HG03196 (cell line): Measurements from ENCODE around the gene ECE1.

Experiments
- ATAC-seq: cut with Tn5 transposase; IDR thresholded peaks from one replicate; pipeline ENCODE4 v1.9.1; 2021; ENCODE audit not compliant: unreplicated experiment

Gene ECE1

DNA sequence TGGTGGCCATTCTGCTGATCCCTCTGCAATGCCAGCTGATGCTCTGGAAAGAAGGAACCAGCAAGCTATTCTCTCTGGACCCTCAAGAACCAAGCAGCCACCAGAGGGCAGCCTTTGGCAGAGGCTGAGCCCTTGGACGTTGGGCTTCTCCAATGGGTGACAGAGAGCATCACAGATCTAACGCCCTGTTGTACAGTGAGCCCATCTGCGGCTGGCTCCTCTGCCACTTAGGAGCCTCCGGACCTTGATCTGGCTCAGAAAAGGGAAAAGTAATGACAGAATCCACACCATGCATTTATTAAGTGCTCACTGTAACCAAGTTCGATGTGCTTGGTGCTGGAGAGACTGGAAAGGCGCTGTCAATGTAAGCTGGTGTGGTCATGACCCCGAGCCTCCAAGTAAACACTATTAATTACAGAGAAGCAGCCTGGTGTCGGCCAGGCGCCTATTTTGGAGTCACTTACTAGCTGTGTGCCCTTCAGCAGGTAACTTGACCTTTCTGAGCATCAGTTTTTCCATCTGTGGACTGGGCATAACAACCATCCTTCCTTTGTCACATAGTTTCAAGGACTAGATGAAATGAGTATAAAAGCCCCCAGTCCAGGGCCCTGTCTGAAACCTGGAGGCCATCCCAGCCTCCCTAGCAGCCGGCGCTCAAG is 34.9 kb downstream of the ECE1 start:
- no peak for ATAC-seq

DNA sequence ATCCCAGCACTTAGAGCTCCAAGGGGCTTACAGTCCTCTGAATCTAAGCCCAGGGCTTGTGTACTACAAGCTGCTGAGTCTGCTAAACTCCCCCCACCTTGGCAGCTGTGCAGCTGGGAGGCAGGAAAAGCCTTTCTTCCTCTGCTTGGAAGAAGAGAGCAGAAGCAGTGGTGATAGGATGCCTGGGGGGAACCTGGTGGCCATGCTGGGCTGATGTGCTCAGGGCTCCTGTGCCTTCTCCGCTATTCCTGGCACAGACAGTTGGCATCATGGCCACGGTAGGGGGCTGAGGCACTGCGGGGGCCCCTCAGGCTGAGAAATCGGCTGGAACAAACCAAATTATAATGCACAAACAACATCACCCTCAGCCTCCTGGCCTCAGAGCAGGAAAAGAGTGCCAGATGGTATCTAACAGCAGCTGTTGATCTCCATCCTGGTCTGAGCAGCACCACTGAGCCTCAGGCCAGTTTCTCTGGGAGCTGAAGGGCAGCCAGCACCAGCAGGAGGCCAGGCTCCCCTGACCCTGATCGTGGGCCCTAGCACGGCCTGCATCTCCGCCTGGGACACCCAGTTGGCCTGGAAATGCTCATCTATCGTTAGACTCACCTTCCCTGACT is 35.8 kb downstream of the ECE1 start:
- no peak for ATAC-seq

DNA sequence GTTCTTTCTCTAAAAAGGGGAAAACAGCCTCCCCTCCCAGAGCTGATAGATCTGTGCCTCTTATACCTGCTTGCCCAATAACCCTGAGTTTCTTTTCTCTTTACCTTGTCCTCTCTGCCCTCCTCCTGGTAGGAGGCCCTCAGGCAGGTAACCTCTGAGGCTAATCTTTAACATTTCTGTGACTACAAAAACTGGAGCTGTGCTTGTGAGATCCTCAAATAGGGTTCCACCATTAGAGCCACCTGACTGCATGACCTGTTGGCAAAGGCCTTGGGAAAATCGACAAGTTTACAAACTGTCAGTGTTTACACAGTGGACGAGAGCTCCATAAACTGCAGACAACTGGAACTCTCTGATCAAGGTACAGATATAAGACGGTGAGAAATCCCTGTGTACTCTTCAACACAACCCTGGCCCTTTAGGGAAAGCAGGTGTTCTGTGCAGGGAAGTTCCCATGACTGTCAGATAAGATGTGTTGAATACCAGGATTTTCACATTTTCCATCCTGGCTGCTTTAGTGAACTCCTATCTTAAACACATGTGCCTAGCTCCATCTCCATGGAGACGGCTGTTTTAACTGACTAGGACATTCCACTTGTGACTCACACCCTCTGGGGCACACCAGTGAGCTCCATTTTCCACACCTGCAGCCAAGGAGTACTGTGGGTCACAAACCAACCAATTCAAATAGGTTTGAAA is 38.3 kb downstream of the ECE1 start:
- ATAC-seq, result no peak

DNA sequence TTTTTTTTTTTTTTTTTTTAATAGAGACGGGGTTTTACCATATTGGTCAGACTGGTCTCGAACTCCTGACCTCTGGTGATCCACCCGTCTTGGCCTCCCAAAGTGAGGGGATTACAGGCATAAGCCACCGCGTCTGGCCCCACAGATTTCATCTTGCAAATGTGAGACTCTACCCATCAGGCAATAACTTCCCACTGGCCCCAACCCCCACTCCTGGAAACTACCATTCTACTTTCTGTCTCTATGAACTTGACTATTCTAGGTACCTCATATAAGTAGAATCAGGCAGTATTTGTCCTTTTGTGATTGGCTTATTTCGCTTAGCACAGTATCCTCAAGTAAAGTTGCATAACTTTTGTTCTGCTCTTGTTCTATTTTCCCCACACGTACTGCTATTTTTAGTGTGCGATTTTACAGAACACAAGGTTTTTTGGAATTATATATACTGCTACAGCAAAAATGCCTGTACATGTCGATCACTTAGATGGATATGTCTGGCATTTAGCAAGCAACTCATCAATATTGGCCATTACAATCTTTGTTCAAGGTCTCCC is 40.2 kb downstream of the ECE1 start:
- ATAC-seq, result no peak

DNA sequence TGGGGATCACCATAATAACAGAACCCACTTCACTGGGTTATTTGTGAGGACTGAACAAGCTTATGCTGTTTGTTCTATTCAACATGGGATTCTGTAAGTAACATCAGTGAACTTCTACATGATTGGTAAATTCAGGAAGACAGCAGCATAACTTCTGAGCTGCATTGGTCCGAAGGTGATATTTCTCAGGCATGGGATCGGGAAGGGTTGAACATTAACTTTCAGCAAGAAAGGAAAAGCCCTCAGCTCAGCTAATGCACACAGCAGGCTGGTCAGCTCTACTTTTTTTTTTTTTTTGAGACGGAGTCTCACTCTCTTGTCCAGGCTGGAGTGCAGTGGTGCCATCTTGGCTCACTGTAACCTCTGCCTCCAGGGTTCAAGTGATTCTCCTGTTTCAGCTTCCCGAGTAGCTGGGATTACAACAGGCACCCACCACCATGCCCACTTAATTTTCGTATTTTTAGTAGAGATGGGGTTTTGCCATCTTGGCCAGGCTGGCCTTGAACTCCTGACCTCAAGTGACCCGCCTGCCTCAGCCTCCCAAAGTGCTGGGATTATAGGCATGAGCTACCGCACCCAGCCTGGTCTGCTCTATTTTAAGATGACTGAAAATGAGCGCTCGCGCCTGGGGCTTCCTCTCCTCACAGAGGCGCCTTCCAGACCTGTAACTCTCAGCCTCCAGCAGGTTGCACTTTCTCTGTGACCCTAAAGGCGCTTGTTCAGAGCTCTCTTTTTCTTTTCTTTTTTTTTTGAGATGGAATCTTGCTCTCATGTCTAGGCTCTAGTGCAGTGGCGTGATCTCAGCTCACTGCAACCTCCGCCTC is 42.2 kb downstream of the ECE1 start:
- no peak for ATAC-seq

DNA sequence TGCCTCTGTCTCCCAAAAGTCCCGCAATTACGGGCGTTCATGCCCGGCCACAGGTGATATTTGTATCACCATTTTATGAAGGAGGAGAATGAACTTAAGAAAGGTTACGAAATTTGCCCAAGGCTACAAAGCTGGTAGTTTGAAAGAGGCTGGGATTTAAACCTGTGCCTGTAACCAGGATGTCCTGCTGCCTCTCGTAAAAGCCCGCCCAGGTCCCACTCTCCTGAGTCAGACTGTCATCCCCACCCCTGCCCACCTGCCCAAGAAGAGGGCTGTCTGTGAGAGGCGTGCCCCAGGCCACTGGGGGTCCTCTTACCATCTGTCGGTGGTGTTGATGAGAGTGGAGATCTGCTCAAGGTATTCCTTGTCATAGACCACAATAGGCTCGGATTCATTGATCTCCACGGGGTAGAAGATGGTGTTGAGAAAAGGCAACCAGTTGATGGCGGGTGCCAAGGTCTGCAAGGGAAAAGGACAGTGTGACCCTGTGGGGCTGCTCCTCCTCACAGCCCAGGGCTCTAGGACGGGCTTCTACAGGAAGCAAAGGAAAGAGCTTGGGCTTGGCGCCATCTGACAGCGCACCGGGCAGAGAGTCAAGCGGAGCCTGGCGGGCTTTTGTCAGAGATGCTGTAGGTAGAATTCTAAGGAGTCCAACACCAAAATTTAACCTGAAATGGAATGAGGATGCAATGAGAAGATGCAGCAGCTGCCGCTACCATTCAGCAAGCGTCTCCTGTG is 43.2 kb downstream of the ECE1 start:
- ATAC-seq, result no peak

DNA sequence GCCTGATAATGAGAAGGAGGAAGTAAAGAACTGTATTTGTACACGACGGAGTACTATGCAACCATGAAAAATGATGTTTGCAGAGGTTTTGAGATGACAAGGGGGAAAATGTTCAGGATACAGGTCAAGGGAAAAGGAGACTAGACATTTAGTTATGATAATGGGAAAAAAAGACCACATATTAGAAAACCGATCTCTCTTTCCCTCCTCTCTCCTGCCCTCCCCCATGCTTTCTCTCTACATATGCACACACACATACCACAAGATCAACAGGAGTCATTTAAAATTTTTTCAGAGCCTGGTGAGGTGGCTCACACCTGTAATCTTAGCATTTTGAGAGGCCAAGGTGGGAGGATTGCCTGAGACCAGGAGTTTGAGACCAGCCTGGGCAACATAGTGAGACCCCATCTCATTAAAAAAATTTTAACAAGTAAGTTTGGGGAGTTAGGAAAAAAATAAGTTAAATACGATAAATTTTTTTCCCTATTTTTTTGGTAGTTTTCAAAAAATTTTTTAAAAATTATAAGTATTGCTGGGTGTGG is 44.5 kb downstream of the ECE1 start:
- ATAC-seq, result no peak

DNA sequence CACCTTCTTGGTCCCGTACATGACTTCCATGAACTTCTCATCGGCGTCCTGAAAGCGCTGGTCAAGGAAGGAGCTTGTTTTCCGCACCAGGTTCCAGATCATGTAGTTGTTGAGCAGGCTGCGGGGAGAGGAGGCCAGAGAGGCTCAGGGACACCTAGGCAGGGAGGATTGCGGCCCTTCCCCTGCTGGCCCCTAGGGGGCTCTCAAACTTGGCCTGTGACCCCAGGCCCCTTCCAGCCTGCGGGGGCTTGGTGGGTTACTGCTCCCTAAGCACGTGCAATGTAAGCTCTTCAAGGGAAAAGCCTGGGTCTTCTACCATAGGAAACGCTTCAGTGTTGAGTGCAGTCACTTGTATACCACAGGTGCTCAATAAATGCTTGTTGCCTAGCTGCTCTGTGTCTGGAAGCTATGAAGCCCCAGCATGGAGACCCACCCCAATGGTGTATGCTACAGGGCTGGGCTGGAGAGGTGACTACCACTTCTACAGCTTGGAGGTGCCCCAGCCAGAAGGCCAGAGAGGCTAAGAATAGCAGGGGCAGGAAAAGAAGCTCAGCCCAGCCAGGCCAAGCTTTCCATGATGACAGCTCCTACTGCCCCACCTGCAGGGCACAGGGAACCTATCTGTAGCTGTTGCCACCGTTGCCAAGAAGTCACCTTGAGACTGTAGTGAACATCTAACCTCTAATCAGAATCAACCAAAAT is 45.1 kb downstream of the ECE1 start:
- no peak for ATAC-seq

DNA sequence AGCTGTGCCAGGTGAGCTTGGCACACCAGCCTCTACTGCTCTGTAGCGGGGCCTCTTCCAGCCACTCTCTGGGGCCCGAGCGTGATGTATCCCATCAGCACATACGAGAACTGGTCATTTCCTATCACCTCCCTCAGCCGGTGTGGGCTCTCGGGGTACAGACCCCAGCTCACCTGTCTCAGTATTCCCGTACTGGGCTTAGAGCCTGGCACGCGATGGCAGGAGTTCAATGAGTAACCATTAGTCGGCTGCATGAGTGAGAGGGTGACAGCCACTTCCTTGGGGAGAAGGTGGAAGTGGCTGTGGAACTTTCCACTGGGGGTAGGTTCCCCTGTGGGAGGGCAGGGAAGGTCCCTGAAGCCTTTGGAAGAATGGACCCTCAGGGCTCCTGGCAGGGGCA is 46.1 kb downstream of the ECE1 start:
- no peak for ATAC-seq

DNA sequence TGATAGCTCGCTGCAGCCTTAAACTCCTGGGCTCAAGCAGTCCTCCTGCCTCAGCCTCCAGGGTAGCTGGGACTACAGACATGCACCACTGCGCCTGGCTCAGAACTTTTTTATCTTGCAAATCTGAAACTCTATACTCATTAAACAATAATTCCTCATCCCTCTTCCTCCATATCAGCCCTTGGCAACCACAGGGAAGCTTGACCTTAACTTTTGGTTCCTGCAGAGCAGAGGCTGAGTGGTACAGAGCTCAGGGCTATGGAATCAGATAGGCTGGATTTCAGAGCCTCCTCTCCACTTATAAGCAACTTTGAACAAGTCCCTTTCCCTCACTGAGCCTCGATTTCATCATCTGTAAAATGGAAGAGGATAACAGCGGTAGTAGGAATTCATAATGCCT is 47.4 kb downstream of the ECE1 start:
- ATAC-seq, result no peak

DNA sequence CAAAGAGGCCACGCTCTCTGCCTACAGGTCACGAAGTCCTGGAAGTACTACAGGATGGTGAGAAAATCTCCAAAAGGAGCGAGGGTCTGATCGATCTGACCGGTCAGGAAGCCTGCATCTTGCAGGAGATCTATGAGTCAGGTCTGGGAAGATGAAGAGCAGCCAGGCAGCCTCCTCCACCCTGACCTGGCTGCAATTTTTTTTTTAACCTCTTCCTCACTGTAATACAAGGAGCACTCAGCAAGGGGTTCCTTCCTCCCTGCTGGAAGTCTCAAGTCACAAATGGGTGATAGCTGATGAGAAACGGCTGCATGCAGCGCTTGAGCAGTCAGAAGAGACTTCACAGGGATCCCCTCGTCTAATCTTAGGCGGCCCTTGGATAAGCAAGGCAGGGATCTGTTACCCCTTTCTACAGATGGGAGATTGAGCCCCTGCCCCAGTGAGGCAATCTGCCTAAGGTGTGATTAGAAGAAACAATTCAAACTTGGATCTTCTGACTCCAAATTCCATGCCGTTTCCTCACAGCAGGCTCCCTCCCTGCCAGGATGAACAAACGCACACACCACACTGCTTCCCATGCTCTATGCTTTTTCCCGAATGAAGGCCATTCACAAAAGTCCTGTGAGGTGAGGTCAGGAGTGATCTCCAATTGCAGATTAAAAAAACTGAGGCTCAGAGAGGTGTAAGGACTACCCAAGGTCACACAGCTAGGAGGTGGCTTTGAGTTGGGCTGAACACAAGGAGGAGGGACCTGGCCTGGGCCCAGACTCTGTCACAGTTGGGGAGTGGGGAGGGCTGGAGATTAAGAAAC is 48.3 kb downstream of the ECE1 start:
- no peak for ATAC-seq

DNA sequence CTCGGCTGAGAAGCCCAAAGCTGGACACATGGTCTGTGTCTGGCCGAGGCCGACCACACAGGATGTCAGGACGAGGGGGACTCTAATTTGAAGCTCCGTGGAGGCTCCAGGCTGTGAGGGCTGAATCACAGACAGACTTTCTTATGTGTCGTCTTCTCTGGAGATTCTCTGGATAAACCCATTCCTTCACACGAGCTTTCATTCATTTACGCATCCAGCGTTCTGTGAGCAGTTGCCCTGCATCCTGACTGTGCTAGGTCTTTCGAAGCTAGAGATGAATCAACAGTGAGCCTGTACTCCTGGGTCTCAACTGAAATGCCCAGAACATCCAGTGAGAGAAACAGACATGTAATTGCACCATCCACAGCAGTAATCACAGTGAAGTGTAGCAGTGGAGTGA is 49.6 kb downstream of the ECE1 start:
- ATAC-seq, result no peak

DNA sequence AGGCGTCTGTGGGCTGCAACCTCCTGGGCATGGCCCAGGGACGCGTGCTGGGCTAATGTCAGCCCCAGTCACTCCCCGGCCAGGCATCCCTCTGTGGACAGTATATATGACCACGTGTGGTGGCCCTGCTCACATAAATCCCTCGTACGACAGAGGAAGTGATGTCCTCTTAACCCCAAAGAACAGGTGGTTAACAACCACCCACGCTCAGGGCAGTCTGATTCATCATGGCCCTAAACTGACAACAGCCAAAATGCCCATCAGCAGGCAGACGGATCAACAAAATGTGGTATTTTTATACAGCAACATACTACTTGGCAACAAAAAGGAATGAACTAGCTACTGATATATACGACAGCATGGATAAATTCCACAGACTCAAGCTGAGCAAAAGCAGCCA is 51.0 kb downstream of the ECE1 start:
- ATAC-seq, result no peak

DNA sequence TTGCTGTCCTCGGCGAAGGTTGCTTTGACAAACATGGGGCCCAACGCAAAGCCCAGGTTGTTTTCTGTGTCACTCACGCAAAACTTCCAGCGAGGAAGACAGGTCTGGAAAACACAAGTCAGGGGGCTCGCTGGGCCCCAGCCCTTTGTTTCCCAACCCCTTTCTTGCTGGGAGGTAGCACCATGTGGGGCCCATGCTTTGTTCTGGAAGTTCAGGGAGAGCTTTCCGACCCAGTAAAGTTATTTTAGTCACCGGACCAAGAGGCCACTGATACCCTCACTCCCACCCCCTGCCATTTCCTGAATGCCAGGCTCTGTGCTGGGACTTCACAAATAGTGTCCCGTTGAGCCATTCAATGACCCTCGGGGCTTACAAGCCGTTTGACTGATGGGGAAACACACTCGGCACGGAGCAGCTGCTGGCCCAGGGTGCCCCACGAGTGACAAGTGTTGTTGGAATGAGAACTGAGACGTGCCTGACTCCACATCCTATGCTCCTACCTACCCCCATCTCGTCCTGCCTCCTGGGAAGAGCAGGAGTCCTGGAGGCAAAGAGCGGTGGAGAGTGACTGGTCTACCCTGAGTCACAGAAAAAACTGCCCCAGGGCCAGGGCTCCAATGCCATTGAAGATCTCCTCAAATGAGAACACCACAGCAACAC is 52.0 kb downstream of the ECE1 start:
- no peak for ATAC-seq

DNA sequence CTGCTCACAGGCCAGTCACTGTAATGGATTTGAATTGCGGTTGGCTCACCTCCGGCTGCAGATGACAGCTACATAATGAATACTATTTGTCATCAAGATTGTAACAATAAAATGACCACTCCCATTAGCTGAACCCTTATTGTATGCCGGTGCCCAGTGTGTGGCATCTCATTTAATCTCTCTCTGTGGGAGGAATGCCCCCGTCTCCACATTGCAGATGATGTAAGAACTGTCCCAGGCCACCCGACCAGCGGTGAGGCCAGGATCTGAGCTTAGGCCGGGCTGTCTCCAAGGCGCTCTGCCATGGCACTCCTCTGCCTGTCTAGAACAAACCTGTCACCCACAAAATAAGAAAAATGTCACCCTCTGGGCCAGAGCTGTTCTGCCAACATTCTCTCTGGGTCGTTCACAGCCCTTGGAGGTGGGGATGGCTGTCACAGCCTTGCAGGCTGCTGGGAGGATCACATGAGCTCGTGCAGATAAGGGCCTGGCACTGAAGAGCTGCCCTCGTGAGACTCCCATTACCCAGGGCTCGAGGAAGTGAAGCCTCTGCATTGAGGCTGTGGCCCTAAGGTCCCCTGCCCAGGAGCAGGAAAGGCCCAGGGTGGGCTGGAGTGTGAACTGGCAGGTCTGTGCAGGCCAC is 52.7 kb downstream of the ECE1 start:
- ATAC-seq, result no peak

DNA sequence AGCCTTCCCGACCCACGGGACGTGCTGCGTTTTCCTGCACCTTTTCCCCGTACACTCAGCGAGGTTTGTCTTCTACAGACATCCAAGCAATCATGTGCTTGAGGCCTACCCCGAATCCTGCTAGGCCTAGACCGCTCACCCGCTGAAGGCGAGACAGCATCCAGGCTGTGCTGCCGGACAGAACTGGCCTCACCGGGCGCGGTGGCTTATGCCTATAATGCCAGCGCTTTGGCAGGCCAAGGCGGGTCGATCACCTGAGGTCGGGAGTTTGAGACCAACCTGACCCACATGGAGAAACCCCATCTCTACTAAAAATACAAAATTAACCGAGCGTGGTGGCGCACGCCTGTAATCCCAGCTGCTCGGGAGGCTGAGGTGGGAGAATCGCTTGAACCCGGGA is 54.1 kb downstream of the ECE1 start:
- ATAC-seq, result no peak

DNA sequence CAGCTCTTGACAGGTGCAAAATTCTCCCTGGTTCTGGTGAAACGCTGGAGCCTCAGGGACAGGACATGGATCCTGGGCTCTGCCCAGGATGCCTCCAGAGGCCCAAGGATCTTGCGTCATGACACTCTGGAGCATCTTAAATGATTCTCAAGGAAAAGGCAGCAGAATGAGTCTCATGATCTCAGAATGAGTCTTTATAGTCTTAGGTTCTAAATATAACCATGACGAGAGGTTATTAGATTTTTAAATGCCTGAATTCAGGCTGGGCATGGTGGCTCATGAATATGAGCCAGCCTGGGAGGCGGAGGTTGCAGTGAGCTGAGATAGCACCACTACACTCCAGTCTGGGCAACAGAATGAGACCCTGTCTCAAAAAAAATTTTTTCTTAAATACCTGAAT is 55.5 kb downstream of the ECE1 start:
- no peak for ATAC-seq

DNA sequence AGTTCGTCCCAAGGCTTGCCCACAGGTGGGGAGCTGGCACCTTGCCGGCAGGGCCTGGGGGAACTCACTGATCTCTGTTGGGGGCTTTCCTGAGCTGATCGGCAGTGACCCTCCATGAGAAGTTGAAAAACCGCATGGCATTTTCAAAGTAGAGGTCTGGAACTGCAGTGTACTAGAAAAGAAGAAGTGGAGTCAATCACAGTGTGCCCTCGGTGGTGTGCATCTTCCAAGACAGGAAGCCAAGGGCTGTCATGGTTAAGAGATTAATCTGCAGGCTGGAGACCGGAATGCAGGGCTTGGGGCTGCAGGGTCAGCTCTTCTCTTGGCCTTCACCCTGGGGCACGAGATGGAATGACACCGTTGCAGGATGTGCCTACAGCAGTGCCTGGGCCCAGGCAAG is 56.8 kb downstream of the ECE1 start:
- ATAC-seq, result no peak
